NCI-H345 treated with DMSO at 0.1 percent for 48 hours (cell line): ENCODE data around the gene OR5AR1.
"Not testable (repeated sequence)": the region's sequence is repeated elsewhere in the genome, so short reads cannot be mapped to it uniquely, and the experiment has no call there.

Source experiments
- DNase-seq: peaks from one replicate; lab custom pipeline; 2025; ENCODE audit not compliant: unreplicated experiment; lab: John Stamatoyannopoulos, UW

The OR5AR1 gene

DNA sequence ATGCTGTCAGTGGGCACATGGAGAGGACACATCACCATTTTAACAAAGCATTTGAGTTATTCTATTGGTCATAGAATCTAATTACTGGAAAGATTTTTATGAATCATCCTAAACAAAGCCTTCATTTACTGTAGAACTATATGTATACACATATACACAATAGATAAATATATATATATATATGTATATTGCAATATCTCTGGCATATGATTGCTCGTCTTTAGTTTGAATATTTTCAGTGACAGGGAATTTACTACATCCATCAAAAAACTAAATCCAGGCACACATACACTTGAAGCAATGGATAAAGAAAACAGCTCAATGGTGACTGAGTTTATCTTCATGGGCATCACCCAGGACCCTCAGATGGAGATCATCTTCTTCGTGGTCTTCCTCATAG lies at the start of gene OR5AR1:
Gene OR5AR1, plus strand, starts transcription at position 301 of the 400 bp plus-strand sequence. Its CDS starts 0 bp downstream, at position 301.
- DNase-seq, result no peak

DNA sequence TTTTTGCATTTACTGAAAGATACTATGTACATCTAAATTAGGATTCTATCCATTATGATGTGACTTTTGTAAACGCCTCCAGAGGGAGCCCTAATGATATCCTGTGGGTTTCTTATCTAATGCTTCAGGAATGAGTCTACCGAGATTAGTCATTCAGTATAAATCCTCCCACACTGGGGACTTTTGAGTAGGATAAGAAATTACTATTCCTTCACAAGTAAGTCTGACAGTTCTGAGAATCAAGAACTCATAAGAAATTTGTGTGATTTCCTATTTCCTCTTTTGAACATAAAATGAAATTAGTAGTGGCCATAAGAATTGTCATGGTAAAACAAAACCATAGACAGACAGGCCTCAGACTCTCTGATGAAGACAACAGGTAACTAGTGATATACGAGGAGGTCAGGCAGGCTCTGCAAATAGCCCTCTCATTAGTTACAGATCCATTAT lies 38.8 kb upstream of the OR5AR1 start:
- DNase-seq, result no peak

DNA sequence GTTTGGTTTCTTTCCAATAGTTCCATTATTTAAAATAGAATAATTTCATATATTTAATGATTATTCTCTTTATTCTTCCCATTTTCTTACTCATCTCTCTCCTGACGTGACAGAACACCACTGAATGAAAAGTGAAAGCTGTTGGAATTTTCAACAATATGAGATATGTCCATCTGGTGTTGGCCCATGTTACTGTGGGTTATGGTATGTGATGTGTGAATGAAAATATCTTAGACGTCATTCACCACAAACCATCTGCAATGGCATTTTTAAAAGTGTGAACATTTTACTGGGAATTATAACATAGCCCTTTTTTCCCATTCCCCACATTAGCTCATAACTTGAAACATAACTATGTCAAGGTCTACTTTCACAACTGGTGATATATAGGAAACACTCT lies 37.5 kb upstream of the OR5AR1 start:
- DNase-seq, result no peak

DNA sequence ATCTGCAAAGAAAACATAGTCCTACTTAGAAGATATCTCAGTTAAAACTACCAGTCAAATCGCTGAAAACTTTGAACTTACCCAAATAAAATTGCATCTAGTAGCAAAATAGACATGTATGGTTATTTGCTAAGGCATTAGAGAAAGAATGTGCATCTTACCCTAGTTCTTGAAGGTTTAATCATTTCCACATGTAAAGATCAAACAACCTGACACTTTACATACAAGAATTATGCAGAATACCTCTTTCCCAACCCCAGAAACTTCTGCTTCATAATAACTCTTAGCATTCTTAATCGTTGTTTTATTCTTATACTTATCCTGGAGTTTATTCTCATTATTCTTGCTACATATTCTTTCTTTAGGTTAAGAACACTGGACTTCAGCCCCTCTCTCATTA lies 31.2 kb upstream of the OR5AR1 start:
- no peak for DNase-seq

DNA sequence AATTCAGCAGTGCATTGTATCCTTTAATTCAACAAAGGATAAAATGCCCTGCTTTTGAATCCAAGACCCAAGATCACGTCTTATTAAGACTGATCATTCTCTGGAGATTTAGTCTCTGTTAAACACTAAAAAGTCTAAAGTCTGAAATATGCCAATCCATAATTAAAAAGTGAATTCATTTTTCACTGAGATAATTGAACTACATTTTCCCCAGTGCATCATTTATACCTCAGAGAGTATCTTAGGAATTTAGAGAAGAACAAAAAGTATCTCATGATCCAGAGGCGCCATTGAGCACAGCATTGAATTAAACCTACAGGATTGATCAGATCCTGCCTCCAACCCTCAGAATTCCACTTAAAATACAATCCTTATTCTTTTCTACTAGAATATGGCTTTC lies 26.6 kb upstream of the OR5AR1 start:
- no peak for DNase-seq

DNA sequence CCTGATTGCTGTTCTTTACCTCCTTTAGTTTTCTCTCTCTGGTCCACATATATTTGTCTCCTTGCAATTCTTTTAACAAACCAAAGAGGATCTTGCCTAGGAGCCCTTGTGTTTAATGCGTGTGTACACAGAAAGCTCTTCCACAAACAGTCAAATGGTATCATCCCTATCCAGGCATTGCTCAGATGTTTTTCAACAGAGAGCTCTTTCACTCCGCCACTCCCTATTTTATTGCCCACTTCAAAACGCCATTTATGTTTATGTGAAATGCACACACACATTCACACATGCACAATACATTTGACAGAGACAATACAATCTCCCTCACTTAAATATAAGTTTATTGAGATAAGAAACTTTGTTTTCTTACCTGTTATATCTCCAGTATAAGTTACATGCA lies 26.0 kb upstream of the OR5AR1 start:
- no peak for DNase-seq

DNA sequence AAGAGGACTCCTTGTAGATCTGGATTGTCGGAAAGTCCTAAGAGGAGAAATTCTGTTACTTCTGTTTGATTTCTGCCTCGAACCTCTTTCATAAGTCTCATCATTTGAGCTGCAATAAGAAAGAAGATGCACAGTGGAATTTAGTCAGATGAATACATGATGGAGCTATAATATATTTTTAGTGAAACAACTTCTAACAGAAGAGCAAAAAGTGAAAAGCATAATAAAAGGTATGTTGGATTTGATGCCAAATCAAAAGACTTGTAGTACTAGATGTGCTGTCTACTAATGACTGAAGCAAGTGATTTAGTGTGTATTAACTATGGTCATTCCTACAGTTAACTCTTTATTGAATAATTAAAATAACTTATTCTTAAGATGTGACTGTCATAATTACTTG lies 21.1 kb upstream of the OR5AR1 start, which contains the start of gene OR5AP2:
Gene OR5AP2, minus strand, starts transcription at position 101 of the 400 bp plus-strand sequence. Its CDS starts 0 bp downstream, at position 101.
- no peak for DNase-seq

DNA sequence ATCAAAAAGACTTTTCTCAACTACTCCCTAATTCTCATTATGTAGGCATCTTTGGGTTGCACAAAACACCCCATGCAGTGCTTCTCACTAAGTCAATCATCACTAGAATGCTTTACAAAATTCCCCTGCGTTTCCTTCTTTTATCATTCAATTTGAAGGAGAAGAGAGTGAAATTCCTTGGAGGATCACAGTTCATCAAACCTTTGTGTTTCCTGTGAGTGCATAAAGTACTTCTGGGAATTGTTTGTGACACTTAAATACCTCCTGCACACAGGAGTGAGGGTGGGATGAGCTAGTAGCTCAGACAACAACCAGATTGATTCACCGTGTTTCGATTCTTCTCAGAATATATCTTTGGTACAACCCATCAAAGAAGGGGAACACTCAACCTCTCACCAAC lies 3.7 kb upstream of the OR5AR1 start:
- no peak for DNase-seq

DNA sequence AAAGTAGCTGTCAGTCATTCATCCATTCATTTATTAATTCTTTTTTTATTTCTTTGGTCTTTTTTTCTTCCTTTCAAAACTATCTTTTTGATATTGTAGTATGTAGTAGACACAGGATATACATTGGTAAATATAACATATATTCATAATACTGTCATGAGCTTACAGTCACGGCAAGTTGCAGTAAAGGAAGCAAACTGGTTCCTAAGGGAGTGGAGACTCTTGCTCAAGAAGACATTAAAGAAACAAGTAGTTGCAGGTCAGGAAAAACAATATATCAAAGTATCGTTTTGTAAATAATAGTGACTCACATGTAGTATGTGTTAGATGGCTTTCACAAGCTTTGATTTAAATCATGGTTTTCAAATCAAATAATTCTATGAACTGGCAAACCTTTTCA lies 7.5 kb downstream of the OR5AR1 start:
- no peak for DNase-seq

DNA sequence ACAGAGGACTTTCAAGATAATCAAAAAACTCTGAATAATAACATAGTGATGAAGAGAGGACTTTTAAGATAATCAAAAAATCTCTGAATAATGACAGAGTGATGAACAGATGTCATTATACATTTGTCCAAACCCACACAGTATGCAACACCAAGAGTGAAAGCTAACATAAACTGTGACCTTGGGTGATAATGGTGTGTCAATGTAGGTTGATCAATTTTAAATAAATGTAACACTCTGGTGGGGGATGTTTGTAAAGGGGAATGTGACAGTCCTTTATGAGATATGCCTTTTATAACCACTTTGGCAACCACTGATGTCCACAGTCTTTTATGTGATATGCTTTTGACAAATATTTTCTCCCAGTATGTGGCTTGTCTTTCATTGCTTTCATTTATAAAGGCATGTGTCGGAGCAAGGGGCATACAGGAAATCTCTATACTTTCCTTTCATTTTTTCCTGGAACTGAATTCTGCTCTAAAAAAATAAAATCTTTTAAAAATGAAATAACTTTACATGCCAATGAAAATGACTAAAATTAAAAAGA lies 25.1 kb downstream of the OR5AR1 start:
- DNase-seq, result no peak

DNA sequence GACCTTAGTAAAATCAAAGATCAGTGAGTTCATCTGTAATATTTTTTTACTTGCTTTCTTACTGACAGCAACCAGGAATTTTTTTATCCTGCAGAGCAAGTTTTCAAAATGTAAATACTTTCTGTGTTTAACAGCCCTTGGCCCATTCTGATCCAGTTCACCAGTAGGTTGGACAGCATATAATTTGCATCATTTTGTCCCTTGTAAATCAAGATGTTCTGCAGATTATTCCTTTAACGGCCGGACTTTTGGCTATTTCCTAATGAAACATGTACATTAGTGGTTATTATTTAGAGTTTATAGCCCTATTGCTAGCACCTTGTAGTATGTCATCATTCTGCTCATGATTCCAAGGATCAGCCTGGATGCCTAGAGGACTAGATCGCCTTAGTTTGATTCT lies 27.7 kb downstream of the OR5AR1 start:
- not testable (repeated sequence) for DNase-seq

DNA sequence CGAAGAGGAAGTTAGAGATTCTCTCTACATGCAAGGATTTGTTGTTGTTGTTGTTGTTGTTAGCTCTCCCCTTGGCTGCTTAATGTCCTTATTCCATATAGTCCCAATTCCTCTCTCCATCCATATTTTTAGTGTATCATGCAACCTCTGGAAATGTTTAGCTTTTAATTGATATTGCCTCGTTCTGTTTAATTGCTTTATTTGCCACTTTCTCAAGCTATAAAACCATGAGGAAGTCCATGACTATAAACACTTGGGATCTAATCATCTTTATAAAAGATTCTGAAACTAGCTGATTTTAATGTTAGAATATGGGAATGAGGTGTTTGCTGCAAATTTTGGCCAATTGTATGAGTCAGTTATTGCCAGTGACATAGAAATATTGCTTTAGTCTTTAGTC lies 29.9 kb downstream of the OR5AR1 start:
- no peak for DNase-seq

DNA sequence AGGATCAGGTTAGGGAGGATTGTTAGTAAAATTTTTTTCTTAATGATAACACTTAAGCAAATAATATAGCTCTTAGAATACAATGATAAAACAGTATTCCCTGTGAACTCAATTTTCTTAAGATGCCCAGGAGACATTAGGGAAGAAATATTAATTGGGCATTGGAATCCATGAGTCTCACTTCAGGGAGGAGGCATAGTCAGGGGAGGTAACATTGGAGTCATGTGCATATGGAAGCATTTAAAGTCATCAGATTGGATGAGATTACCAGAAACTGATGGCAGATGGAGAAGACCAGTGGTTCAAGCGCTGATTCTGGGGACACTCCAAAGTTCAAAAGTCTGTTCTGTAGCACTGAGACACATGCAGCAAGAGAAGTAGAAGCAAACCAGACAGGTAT lies 35.3 kb downstream of the OR5AR1 start, which contains the start of gene OR9G1:
Gene OR9G1, plus strand, starts transcription at position 301 of the 400 bp plus-strand sequence. CDS start 1,293 bp downstream, outside the sequence.
- DNase-seq, result no peak

DNA sequence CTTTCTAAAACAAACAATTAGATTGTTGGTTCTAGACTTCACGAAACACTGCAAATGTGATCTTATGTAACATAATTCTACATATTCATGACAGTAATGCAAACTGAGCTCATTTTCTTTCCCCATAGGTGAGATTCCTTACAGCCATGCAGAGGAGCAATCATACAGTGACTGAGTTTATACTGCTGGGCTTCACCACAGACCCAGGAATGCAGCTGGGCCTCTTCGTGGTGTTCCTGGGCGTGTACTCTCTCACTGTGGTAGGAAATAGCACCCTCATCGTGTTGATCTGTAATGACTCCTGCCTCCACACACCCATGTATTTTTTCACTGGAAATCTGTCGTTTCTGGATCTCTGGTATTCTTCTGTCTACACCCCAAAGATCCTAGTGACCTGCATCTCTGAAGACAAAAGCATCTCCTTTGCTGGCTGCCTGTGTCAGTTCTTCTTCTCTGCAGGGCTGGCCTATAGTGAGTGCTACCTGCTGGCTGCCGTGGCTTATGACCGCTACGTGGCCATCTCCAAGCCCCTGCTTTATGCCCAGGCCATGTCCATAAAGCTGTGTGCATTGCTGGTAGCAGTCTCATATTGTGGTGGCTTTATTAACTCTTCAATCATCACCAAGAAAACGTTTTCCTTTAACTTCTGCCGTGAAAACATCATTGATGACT lies 36.9 kb downstream of the OR5AR1 start:
- no peak for DNase-seq

DNA sequence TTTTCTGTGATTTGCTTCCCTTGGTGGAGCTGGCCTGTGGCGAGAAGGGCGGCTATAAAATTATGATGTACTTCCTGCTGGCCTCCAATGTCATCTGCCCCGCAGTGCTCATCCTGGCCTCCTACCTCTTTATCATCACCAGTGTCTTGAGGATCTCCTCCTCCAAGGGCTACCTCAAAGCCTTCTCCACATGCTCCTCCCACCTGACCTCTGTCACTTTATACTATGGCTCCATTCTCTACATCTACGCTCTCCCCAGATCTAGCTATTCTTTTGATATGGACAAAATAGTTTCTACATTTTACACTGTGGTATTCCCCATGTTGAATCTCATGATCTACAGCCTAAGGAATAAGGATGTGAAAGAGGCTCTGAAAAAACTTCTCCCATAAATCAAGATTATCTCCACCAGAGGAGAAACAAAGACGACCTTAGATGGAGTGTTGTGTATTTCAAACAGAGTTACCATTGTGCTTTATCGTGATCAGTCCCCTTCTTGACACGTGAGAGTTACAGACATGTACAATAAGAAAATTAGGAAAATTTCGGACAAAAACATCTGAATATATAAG lies 37.5 kb downstream of the OR5AR1 start:
- DNase-seq, result no peak

DNA sequence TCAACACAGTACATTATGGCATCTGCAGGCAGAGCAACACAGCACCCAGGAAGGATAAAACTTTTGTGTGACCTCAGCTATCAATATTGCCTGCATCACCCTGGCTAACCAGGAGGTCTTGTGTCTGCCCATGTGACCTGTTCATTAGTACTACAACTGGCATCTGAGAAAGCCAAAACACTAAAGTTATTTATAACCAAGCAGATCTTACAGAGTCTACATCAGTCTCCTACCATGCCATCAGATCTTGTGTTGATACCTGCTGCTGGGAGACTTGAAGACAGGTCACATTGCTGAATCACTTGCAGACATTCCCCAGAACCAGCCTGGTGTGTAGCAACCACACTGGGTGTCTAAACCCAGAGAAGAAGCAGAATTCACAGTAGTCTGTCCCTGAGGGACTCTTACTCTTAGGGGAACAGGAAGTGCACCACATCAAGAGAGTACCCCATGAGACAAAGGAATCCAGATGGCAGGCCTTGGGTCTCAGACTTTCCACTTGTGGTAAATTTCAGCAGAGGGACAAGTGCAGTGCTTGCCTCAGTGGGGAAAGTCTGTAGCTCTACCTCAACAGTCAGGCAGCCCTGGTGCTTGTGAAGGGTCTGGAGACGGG lies 42.4 kb downstream of the OR5AR1 start:
- DNase-seq, result no peak

DNA sequence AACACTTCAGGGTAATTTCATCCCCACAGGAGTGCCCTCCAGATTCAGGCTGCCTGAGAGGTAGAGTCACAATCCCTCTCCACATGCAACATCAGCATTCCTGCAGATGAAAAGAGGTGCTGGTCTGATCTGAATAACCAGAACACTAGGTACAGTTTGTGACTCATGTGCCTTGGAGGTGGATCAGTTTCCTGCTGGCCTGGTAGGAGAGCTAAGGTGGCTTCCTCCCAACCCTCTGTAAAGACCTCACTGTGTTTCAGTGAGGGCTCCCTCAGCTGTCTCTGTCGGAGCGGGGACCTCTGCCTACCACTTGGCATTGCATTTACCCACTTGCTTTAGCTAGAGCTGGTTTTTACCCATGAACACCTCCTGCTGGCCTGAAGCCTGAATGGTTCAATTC lies 43.0 kb downstream of the OR5AR1 start:
- DNase-seq, result no peak

DNA sequence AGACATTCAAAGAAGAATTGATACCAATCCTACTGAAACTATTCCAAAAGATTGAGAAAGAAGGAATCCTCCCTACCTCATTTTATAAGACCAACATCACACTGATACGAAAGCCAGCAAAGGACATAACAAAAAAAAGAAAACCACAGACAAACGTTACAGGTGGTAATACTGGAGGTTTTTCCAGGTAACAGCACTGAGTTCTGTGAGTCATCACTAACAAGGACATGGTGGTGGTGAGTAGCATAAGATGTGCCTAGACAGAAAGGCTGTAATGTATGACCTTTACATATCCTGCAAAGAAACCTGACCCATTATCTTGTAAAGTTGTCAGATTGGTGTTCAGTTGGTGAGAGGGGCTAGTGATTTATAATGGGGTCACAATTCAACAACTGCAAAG lies 50.7 kb downstream of the OR5AR1 start:
- no peak for DNase-seq
